K562 (cell line): ENCODE data around the gene DCST1. TPM values are rescaled to one million over a fixed set of nuclear protein-coding genes. Genes with fewer than 3 reads are reported as not detected.

Source experiments
- ATAC-seq: fragments of 200-7000 bp; cut with Tn5 transposase; 3 replicates; pipeline ENCODE4 v1.9.1; 2020; ENCODE audit warnings: moderate library complexity
- BruUV-seq: library from RNA; stranded (reverse); fragments of 400-500 nt; replicated peaks from 2 replicates; lab custom pipeline; 2021; lab: Mats Ljungman, UMichigan
- CTCF ChIA-PET: fragments of 300-600 bp; formaldehyde crosslinking; extraction: SDS; loops from one replicate; lab custom pipeline; 2021; ENCODE audit warnings: low intra/inter-chr PET ratio; lab: Yijun Ruan, JAX
- POLR2A ChIA-PET: fragments of 300-600, 350-650 bp; sonication (Branson Sonifier 250); formaldehyde crosslinking; extraction: SDS; loops from one replicate; lab custom pipeline; 2021; ENCODE audit warnings: antibody characterized with exemption, inconsistent platforms; lab: Yijun Ruan, JAX
- DNase-seq, 4 experiments: peaks; one replicate each; pipeline versions ENCODE4 v3.0.0 to v3.0.0-alpha.2; 2011 to 2018; ENCODE audit warnings: low spot score in 3 of 4, mixed read lengths in 3 of 4; ENCODE audit errors: extremely low read depth in 1 of 4
- FAIRE-seq: peaks from 2 replicates; lab custom pipeline; 2011; peaks lifted over from hg19 to GRCh38; lab: Jason Lieb, UNC
- H2AFZ ChIP-seq: 2 replicates; pipeline ENCODE4 v1.6.0; 2011; ENCODE audit warnings: low read depth, low read length, control low read depth, inconsistent platforms
- H3K27ac ChIP-seq: fragments of 200-600 bp; 3 replicates; pipeline ENCODE4 v1.8.0; 2011; ENCODE audit warnings: low read depth, mild to moderate bottlenecking, control low read depth, inconsistent platforms, low read length, moderate library complexity, mixed read lengths; ENCODE audit errors: extremely low read depth
- H3K27me3 ChIP-seq, 2 experiments: fragments of 300-600 bp in 1 of 2; 2 replicates in 1 of 2; 3 replicates in 1 of 2; pipeline versions ENCODE4 v1.6.0 to v1.8.0; 2011; ENCODE audit warnings: inconsistent platforms in 2 of 2, low read length in 2 of 2, mild to moderate bottlenecking in 1 of 2, mixed read lengths in 1 of 2, moderate library complexity in 1 of 2; ENCODE audit not compliant: control insufficient read depth in 2 of 2, insufficient read depth in 2 of 2
- H3K36me3 ChIP-seq: fragments of 300-600 bp; 3 replicates; pipeline ENCODE4 v1.8.0; 2011; ENCODE audit warnings: mild to moderate bottlenecking, low read length, inconsistent platforms; ENCODE audit not compliant: control insufficient read depth, insufficient read depth
- H3K4me1 ChIP-seq, 2 experiments: fragments of 200-600 bp in 1 of 2; replicated peaks in 1 of 2; 2 replicates in 1 of 2; 3 replicates in 1 of 2; pipeline versions ENCODE4 v1.5.1 to v1.8.0; 2011; ENCODE audit warnings: inconsistent platforms in 2 of 2, low read length in 2 of 2, mild to moderate bottlenecking in 1 of 2, mixed read lengths in 1 of 2, moderate library complexity in 1 of 2; ENCODE audit not compliant: control insufficient read depth in 2 of 2, insufficient read depth in 2 of 2
- H3K4me2 ChIP-seq: 2 replicates; pipeline ENCODE4 v1.6.1; 2011; ENCODE audit warnings: low read length, control low read depth, inconsistent platforms, mixed read lengths; ENCODE audit not compliant: insufficient read depth
- H3K4me3 ChIP-seq: fragments of 200-600 bp; sonication (generic), shearing (Covaris generic); 2 replicates; pipeline ENCODE4 v1.5.1; 2016; ENCODE audit warnings: control low read depth, inconsistent platforms
- H3K79me2 ChIP-seq: fragments of 200-600 bp; 3 replicates; pipeline ENCODE4 v1.8.0; 2011; ENCODE audit warnings: low read length, inconsistent platforms; ENCODE audit not compliant: control insufficient read depth, insufficient read depth
- H3K9ac ChIP-seq, 2 experiments: 2 replicates each; pipeline versions ENCODE4 v1.6.0 to v1.6.1; 2011; ENCODE audit warnings: low read depth in 2 of 2, low read length in 2 of 2, control low read depth in 1 of 2, inconsistent platforms in 1 of 2, mild to moderate bottlenecking in 1 of 2, mixed read lengths in 1 of 2; ENCODE audit not compliant: insufficient read depth in 1 of 2
- H3K9me1 ChIP-seq: one replicate; pipeline ENCODE4 v1.6.0; 2011; ENCODE audit warnings: inconsistent platforms, mild to moderate bottlenecking, low read length, moderate library complexity; ENCODE audit not compliant: control insufficient read depth, insufficient read depth
- H3K9me3 ChIP-seq: replicated peaks from 2 replicates; pipeline ENCODE4 v1.5.1; 2011; ENCODE audit warnings: low read depth, low read length, inconsistent platforms; ENCODE audit not compliant: control insufficient read depth, insufficient read depth
- H4K20me1 ChIP-seq: replicated peaks from 2 replicates; pipeline ENCODE4 v1.6.1; 2011; ENCODE audit warnings: low read length, inconsistent platforms, mixed read lengths; ENCODE audit not compliant: control insufficient read depth, insufficient read depth
- NUFIP1 ChIP-seq: fragments of 450-650 bp; IDR thresholded peaks from 2 replicates; pipeline ENCODE4 v1.6.1; 2018; ENCODE audit not compliant: partially characterized antibody
- SPI1 ChIP-seq: IDR thresholded peaks from 2 replicates; pipeline ENCODE4 v1.6.1; 2011; ENCODE audit warnings: low read depth, low read length, control low read depth, borderline replicate concordance
- WGBS: fragments of 100-300 bp; shearing (Covaris generic); methylation state at CpG from one replicate; pipeline ENCODE4 v1.1.6; 2016; ENCODE audit warnings: low coverage, mixed read lengths; ENCODE audit not compliant: insufficient coverage; ENCODE audit errors: missing lambda C conversion rate; 5-methylcytosine and 5-hydroxymethylcytosine counted together
- in situ Hi-C: fragments of 300-500 bp; cut with MboI; formaldehyde crosslinking; loops from 4 replicates; pipeline ENCODE4 v1.15.0; 2018; ENCODE audit warnings: inconsistent platforms, mixed read lengths
- intact Hi-C: fragments of 100-400 bp; cut with micrococcal nuclease; formaldehyde crosslinking; loops from 2 replicates; pipeline ENCODE4 v1.14.2; 2022
- polyA plus RNA-seq, 8 experiments: library from polyadenylated mRNA; depleted of rRNA in 4 of 8; stranded (reverse) in 5 of 8; unstranded in 3 of 8; fragments of >200 nt; fragmentation: Nextera tagmentation in 2 of 8; fragmentation: Illumina TruSeq in 1 of 8; extraction: Ambion mirVana in 2 of 8; extraction: Trizol in 1 of 8; gene quantifications; 2 replicates each; pipeline versions ENCODE4 v1.2.1 to v1.2.3, GENCODE V29; 2011 to 2014; ENCODE audit warnings: inconsistent platforms in 1 of 8, missing spikeins in 1 of 8
- total RNA-seq, 7 experiments: library from RNA; depleted of rRNA in 6 of 7; stranded (reverse); fragments of >200 nt in 6 of 7; fragmentation: Illumina TruSeq in 2 of 7; extraction: Trizol in 2 of 7; gene quantifications; 2 replicates each; pipeline versions ENCODE4 v1.2.1 to v1.2.3, GENCODE V29; 2011 to 2021; ENCODE audit warnings: low replicate concordance in 1 of 7
- TF ChIP-seq, protein P1 (sequence below), 3 experiments: fragments of 200-800 bp in 1 of 3; sonication (Bioruptor generic) in 1 of 3; sonication (generic) in 1 of 3; formaldehyde crosslinking in 1 of 3; IDR thresholded peaks; 2 replicates each; pipeline versions ENCODE4 v1.6.1 to v1.8.0; 2016 to 2022; ENCODE audit warnings: mild to moderate bottlenecking in 2 of 3, missing compliant biosample characterization in 2 of 3, missing genetic modification characterization in 2 of 3, missing genetic modification reagents in 1 of 3

The DCST1 gene
- total and polyA plus RNA-seq, 9 of the 15 experiments (the other 6 are each of a cell fraction or from before 2014, with no cell fraction given), result not detected

DNA sequence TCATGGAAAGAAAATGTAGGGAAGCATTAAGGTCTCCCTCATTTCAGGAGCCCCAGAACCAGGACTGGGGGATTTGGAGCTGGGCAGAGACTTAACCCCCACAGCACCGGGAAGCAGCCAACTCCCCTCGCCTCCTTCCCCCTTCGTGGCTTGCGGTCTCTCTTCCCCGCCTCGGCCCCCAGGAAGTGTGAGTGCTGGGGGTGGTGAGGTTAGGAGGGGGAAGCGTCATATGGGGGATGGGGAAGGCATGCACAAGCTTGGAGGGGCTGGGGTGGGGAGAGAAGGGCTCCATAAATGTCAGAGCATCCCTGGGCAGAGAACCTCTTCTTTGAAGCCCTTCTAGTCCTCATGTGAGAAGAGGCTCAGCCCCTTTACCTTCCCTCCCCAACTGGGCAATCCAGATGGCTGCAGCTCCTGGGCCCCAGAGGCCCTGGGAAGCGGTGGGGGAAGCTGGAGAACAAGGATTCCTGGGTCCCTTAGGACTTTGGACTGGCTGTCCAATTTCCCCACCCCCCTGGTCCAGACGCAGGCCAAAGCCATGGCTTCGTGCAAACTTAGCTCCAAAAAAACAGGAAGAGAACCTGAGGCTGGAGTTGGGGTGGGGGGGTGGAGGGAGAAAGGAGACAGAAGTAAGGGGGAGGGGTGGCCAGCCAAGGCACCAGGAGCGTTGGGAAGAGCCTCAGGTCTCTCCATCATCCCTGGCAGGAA is 23.3 kb upstream of the DCST1 start:
- ChIA-PET POLR2A (interaction anchor here (0.7 to 1.3 kb wide), 2 partner anchors 9 to 41 kb away, joined by 5 read pairs; partner anchors contain the start of gene ADAM15), CTCF (no interaction called here)
- in situ Hi-C loops (no loop called here), intact Hi-C loops (no loop called here)
- FAIRE-seq (no peak), DNase-seq (no peak), ATAC-seq (no peak)
- Histone ChIP-seq H3K9ac (peak overlapping the region in 1 of 2 experiments; percentile 85; a peak in 1 of 4 replicates), H3K27ac (no peak overlapping the region; the same call in 2 of the 3 replicates), H3K4me3 (no peak overlapping the region), H3K27me3 (no peaks in the 10 kb centered on the region), H3K4me2 (no peak overlapping the region), H2AFZ (no peak overlapping the region), H4K20me1 (peaks cover 3% of the 10 kb centered on the region), H3K9me1 (no peaks in the 10 kb centered on the region), H3K36me3 (peaks cover 74% of the 10 kb centered on the region; the same call in 2 of the 3 replicates), H3K9me3 (no peaks in the 10 kb centered on the region), H3K79me2 (peaks cover 82% of the 10 kb centered on the region), H3K4me1 (peaks cover 81 to 86% of the 10 kb centered on the region in 2 experiments)
- 16% methylated on average over 8 of the region's 11 CpGs for WGBS
- no TSS peak for BruUV-seq
- TF ChIP-seq, protein P1, sequence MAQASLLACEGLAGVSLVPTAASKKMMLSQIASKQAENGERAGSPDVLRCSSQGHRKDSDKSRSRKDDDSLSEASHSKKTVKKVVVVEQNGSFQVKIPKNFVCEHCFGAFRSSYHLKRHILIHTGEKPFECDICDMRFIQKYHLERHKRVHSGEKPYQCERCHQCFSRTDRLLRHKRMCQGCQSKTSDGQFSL (CRISPR knock-in tag; IDR thresholded peaks at IDR 0.05), result no peak
- TF ChIP-seq, protein P1 (tag; IDR thresholded peaks at IDR 0.05), result peak in 1 of 2 experiments; percentile 61; a peak in 1 of 4 replicates
- TF ChIP-seq NUFIP1 (no peak), SPI1 (peak; percentile 49; the same call in 1 of the 2 replicates)
